Peyer's patch (tissue), 4 donors: Measurements from ENCODE around the gene RBMS1. TPM values are rescaled to one million over a fixed set of nuclear protein-coding genes. Genes with fewer than 3 reads are reported as not detected.

Experiments
- DNase-seq, 3 donors: peaks; one replicate each; pipeline ENCODE4 v3.0.0-alpha.2; 2017 to 2019
- H3K27ac ChIP-seq, 4 donors: fragments of 200-600 bp; sonication (generic); one replicate each; pipeline ENCODE4 v1.5.1; 2016 to 2019
- H3K27me3 ChIP-seq, 2 donors: fragments of 200-600 bp; sonication (generic); one replicate each; pipeline ENCODE4 v1.5.1; 2019
- H3K36me3 ChIP-seq, 3 donors: fragments of 200-600 bp; sonication (generic); one replicate each; pipeline ENCODE4 v1.5.1; 2016 to 2019
- H3K4me1 ChIP-seq, 4 donors: fragments of 200-600 bp; sonication (generic); one replicate each; pipeline ENCODE4 v1.5.1; 2016 to 2019
- H3K4me3 ChIP-seq, 4 donors: fragments of 200-600 bp; sonication (generic); 1 replicate in 3 of 4; 2 replicates in 1 of 4; pipeline ENCODE4 v1.5.1; 2016 to 2019; ENCODE audit warnings: mild to moderate bottlenecking in 1 of 4
- H3K9me3 ChIP-seq, 4 donors: fragments of 200-600 bp; sonication (generic); one replicate each; pipeline ENCODE4 v1.5.1; 2016 to 2019; ENCODE audit warnings: mild to moderate bottlenecking in 1 of 4
- CTCF ChIP-seq, 6 experiments: fragments of 450-650 bp in 4 of 6; fragments of 200-600 bp in 2 of 6; sonication (generic) in 1 of 6; IDR thresholded peaks; one replicate each; pipeline ENCODE4 v1.5.1; 2017 to 2019; ENCODE audit warnings: antibody characterized with exemption in 6 of 6, mild to moderate bottlenecking in 3 of 6, moderate library complexity in 1 of 6
- POLR2A ChIP-seq, 2 donors: fragments of 450-650 bp; IDR thresholded peaks; one replicate each; pipeline ENCODE4 v1.5.1; 2017; ENCODE audit warnings: antibody characterized with exemption in 2 of 2, mild to moderate bottlenecking in 2 of 2, moderate library complexity in 2 of 2
- total RNA-seq, 4 donors: library from RNA; depleted of rRNA; stranded (reverse); fragments of >200 nt; gene quantifications; one replicate each; pipeline ENCODE4 v1.1.0, GENCODE V29; 2016

RBMS1 gene
- total RNA-seq, 4 donors from 2014 or later, result 10.5 to 41.3 (median 18.5) TPM

DNA sequence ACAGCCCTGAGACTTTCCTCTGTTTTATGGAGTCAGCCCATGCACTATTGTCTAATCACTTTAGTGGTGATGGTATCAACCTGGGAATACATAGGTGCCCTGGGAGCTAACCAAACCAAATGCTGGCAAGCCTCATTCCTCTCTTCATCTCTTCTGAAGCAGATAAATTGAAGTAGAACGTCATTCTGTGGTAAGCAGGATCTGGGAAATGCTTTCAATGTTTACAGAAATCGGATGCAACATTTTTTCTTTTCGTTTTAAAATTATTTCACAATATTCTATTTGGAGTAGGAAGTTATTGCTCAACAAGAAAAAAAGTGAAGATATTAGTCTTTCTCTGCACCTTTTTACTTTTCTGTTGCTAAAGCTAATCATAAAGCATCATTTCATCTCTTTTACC lies 114.2 kb downstream of the RBMS1 start:
- TF ChIP-seq CTCF (IDR thresholded peaks at IDR 0.05) (no peak), POLR2A (IDR thresholded peaks at IDR 0.05) (no peak)
- H3K27ac ChIP-seq, result peak overlapping the region in 3 of 4 donors; percentile 15 to 70 (median 47)
- no peaks in the 10 kb centered on the region for H3K27me3 ChIP-seq
- no peaks in the 10 kb centered on the region for H3K36me3 ChIP-seq
- DNase-seq, result no peak
- no peaks in the 10 kb centered on the region for H3K9me3 ChIP-seq
- no peak overlapping the region for H3K4me3 ChIP-seq
- H3K4me1 ChIP-seq, result peaks cover 0 to 43% (median 8%) of the 10 kb centered on the region in 4 donors

GRCh38 chr2:160377204-160377995 lies 116.2 kb downstream of the RBMS1 start:
- H3K36me3 ChIP-seq, result no peaks in the 10 kb centered on the region
- peaks cover 0 to 61% (median 8%) of the 10 kb centered on the region in 4 donors for H3K4me1 ChIP-seq
- no peaks in the 10 kb centered on the region for H3K9me3 ChIP-seq
- no peak for DNase-seq
- H3K4me3 ChIP-seq, result no peak overlapping the region
- no peak for TF ChIP-seq CTCF (IDR thresholded peaks at IDR 0.05)
- no peak for TF ChIP-seq POLR2A (IDR thresholded peaks at IDR 0.05)
- no peaks in the 10 kb centered on the region for H3K27me3 ChIP-seq
- no peak overlapping the region for H3K27ac ChIP-seq

DNA sequence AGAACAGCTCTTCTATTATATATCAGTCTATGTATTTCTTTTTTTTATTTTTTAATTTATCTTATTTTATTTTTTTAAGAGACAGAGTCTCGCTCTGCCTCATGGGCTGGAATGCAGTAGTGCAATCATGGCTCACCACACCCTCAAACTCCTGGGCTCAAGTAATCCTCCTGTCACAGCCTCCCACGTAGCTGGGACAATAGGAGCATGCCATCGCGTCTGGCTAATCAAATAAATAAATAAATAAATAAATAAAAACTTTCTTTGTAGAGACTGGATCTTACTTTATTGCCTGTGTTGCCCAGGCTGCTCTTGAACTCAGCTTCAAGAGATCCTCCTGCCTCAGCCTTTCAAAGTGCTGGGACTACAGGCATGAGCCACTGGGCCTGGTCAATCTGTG lies 117.0 kb downstream of the RBMS1 start:
- H3K27ac ChIP-seq, result peak overlapping the region in 1 of 4 donors; percentile 44
- H3K27me3 ChIP-seq, result no peaks in the 10 kb centered on the region
- DNase-seq, result no peak
- H3K4me1 ChIP-seq, result peaks cover 0 to 61% (median 8%) of the 10 kb centered on the region in 4 donors
- no peak overlapping the region for H3K4me3 ChIP-seq
- H3K36me3 ChIP-seq, result no peaks in the 10 kb centered on the region
- H3K9me3 ChIP-seq, result no peaks in the 10 kb centered on the region
- TF ChIP-seq CTCF (IDR thresholded peaks at IDR 0.05) (no peak), POLR2A (IDR thresholded peaks at IDR 0.05) (no peak)

- Histone ChIP-seq H3K4me3 (no peak overlapping the region), H3K36me3 (no peaks in the 10 kb centered on the region), H3K4me1 (peaks cover 0 to 57% (median 8%) of the 10 kb centered on the region in 4 donors), H3K9me3 (no peaks in the 10 kb centered on the region), H3K27me3 (no peaks in the 10 kb centered on the region), H3K27ac (peak overlapping the region in 2 of 4 donors; percentile 30 to 44)
- DNase-seq, result no peak
- TF ChIP-seq CTCF (IDR thresholded peaks at IDR 0.05) (no peak), POLR2A (IDR thresholded peaks at IDR 0.05) (no peak)
Observed at GRCh38 chr2:160375802-160376469, 117.7 kb downstream of the RBMS1 start.

DNA sequence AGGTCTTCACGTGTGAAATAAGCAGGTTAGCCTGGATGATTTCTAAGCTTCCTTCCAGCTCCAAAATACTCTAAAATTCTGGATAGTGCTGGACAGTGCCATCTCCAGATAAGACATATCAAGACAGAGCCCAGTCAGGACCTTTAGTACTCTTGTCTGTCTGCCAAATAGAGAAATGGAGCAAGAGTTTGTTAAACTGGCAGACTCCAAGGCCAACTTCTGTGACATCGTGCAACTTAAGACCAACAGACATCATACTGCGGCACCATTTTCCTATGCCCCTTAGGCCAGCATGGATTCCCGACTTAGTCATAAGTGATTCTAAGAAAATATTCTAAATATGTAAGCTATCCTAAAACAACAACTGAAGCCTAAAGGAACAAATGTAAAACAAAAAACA lies 118.6 kb downstream of the RBMS1 start:
- Histone ChIP-seq H3K36me3 (no peaks in the 10 kb centered on the region), H3K27me3 (no peaks in the 10 kb centered on the region), H3K27ac (peak overlapping the region in 1 of 4 donors; percentile 44), H3K4me3 (no peak overlapping the region), H3K9me3 (no peaks in the 10 kb centered on the region), H3K4me1 (peaks cover 0 to 49% (median 8%) of the 10 kb centered on the region in 4 donors)
- TF ChIP-seq CTCF (IDR thresholded peaks at IDR 0.05), result no peak
- no peak for TF ChIP-seq POLR2A (IDR thresholded peaks at IDR 0.05)
- no peak for DNase-seq
